Neural cell (in vitro differentiated cells): Measurements from ENCODE around the gene PEAR1. TPM values are rescaled to one million over a fixed set of nuclear protein-coding genes. Genes with fewer than 3 reads are reported as not detected.

ENCODE experiments used
- H2AFZ ChIP-seq: fragments of 200-600, 300-800 bp; sonication (generic), shearing (Covaris generic); 2 replicates; pipeline ENCODE4 v1.6.0; 2014; ENCODE audit warnings: low read depth, mild to moderate bottlenecking, antibody characterized with exemption, low read length, moderate library complexity
- H3F3A ChIP-seq: fragments of 200-600 bp; shearing (Covaris generic); 2 replicates; pipeline ENCODE4 v1.6.1; 2016; ENCODE audit warnings: mild to moderate bottlenecking, moderate library complexity, mixed read lengths, antibody characterized with exemption, low read length; ENCODE audit not compliant: insufficient read depth, poor library complexity, severe bottlenecking
- H3K27ac ChIP-seq: fragments of 200-600, 300-800 bp; sonication (generic), shearing (Covaris generic); 2 replicates; pipeline ENCODE4 v1.5.1; 2014; ENCODE audit warnings: mild to moderate bottlenecking, low read length, moderate library complexity
- H3K27me3 ChIP-seq: fragments of 300-800, 200-600 bp; sonication (generic), shearing (Covaris generic); 2 replicates; pipeline ENCODE4 v1.6.0; 2014; ENCODE audit warnings: mild to moderate bottlenecking, low read depth, low read length, moderate library complexity; ENCODE audit not compliant: insufficient read depth
- H3K36me3 ChIP-seq: fragments of 300-800, 200-600 bp; sonication (generic), shearing (Covaris generic); 2 replicates; pipeline ENCODE4 v1.5.1; 2014; ENCODE audit warnings: mild to moderate bottlenecking, antibody characterized with exemption, low read length, moderate library complexity; ENCODE audit not compliant: insufficient read depth
- H3K4me2 ChIP-seq: fragments of 300-800, 200-600 bp; sonication (generic), shearing (Covaris generic); 2 replicates; pipeline ENCODE4 v1.6.0; 2014; ENCODE audit warnings: mild to moderate bottlenecking, low read length
- H3K4me3 ChIP-seq: fragments of 300-800, 200-600 bp; sonication (generic), shearing (Covaris generic); 2 replicates; pipeline ENCODE4 v1.5.1; 2014; ENCODE audit warnings: mild to moderate bottlenecking, low read length, moderate library complexity
- H3K79me2 ChIP-seq: fragments of 200-600 bp; shearing (Covaris generic); replicated peaks from 2 replicates; pipeline ENCODE4 v1.6.0; 2014; ENCODE audit warnings: mild to moderate bottlenecking, low read length, moderate library complexity; ENCODE audit not compliant: insufficient read depth
- H3K9ac ChIP-seq: fragments of 300-800, 200-600 bp; sonication (generic), shearing (Covaris generic); 2 replicates; pipeline ENCODE4 v1.6.1; 2016; ENCODE audit warnings: mild to moderate bottlenecking, low read length, mixed read lengths
- H3K9me2 ChIP-seq: fragments of 200-600 bp; shearing (Covaris generic); 2 replicates; pipeline ENCODE4 v1.6.1; 2016; ENCODE audit warnings: mild to moderate bottlenecking, low read length, mixed read lengths; ENCODE audit not compliant: insufficient read depth
- H3K9me3 ChIP-seq: fragments of 200-600, 300-800 bp; sonication (generic), shearing (Covaris generic); 2 replicates; pipeline ENCODE4 v1.6.1; 2016; ENCODE audit warnings: mild to moderate bottlenecking, mixed run types, low read length, moderate library complexity, mixed read lengths
- H4K20me1 ChIP-seq: fragments of 200-600 bp; shearing (Covaris generic); 2 replicates; pipeline ENCODE4 v1.6.1; 2016; ENCODE audit warnings: mild to moderate bottlenecking, mixed run types; ENCODE audit not compliant: insufficient read depth
- EP300 ChIP-seq: fragments of 450-650 bp; conservative IDR thresholded peaks from 2 replicates; pipeline ENCODE4 v1.6.1; 2014; ENCODE audit warnings: antibody characterized with exemption, mild to moderate bottlenecking, moderate library complexity; ENCODE audit not compliant: poor library complexity, severe bottlenecking
- EZH2 ChIP-seq: fragments of 200-600, 300-800 bp; shearing (Covaris generic), sonication (generic); IDR thresholded peaks from 2 replicates; pipeline ENCODE4 v1.6.1; 2014; ENCODE audit warnings: antibody characterized with exemption, low read length, borderline replicate concordance, mild to moderate bottlenecking; ENCODE audit not compliant: insufficient read depth, poor library complexity, severe bottlenecking
- MXI1 ChIP-seq: fragments of 450-650 bp; conservative IDR thresholded peaks from 2 replicates; pipeline ENCODE4 v1.6.1; 2014; ENCODE audit warnings: antibody characterized with exemption, mild to moderate bottlenecking; ENCODE audit not compliant: poor library complexity, severe bottlenecking
- POLR2AphosphoS5 ChIP-seq: IDR thresholded peaks from 2 replicates; pipeline ENCODE4 v1.6.1; 2012
- RAD21 ChIP-seq: fragments of 450-650 bp; conservative IDR thresholded peaks from 2 replicates; pipeline ENCODE4 v1.6.1; 2014; ENCODE audit warnings: antibody characterized with exemption, mild to moderate bottlenecking, moderate library complexity
- SMC3 ChIP-seq: fragments of 450-650 bp; conservative IDR thresholded peaks from 2 replicates; pipeline ENCODE4 v1.6.1; 2014; ENCODE audit warnings: antibody characterized with exemption, mild to moderate bottlenecking, moderate library complexity; ENCODE audit not compliant: poor library complexity
- TAF1 ChIP-seq: IDR thresholded peaks from 2 replicates; pipeline ENCODE4 v1.6.1; 2012; ENCODE audit warnings: low read depth
- polyA plus RNA-seq: library from polyadenylated mRNA; depleted of rRNA; stranded (reverse); fragments of >200 nt; gene quantifications from 2 replicates; pipeline ENCODE4 v1.2.3, GENCODE V29; 2014
- TF ChIP-seq, protein P1 (sequence below): IDR thresholded peaks from 2 replicates; pipeline ENCODE4 v1.6.1; 2012; ENCODE audit warnings: borderline replicate concordance
- TF ChIP-seq, protein P2 (sequence below): fragments of 450-650 bp; IDR thresholded peaks from 2 replicates; pipeline ENCODE4 v1.5.1; 2014; ENCODE audit warnings: antibody characterized with exemption, mild to moderate bottlenecking, moderate library complexity; ENCODE audit not compliant: poor library complexity, severe bottlenecking

Gene PEAR1
- polyA plus RNA-seq, 1 donor from 2014 or later = not detected

DNA sequence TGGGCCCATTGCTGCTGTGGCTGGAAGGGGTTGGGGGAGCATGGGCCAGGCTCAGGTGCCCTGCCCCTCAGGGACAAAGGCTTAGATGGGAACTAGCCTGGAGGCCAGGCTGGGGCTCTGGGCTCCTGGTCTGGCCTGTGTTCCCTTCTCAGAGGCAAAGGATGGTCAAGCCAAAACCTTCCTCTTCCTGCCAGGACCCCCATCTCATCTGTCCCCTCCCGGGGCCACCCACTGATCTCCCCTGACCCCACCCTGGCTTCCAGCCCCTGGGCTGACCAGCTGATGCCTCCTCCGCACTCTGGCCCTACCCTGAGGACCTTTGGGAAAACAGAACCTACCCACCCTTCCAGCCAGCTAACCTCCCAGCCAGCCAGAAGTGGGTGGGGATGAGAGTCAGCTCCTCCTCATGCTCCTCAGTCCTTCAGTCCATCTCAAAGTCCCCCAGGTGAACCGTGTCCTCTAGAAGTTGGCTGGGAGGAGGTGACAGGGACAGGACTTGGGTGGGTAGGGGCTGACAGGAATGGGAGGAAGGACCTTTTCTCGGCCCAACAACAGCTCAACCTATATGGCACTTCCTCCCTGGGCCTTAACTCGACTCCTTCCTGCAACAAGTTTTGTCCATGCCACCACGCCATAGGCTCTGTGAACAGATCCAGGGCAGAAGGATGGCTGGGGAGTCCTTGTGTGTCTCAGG lies 7.5 kb downstream of the PEAR1 start:
- H3K27ac ChIP-seq = no peak overlapping the region
- H3K27me3 ChIP-seq = no peaks in the 10 kb centered on the region
- no peaks in the 10 kb centered on the region for H3K36me3 ChIP-seq
- no peaks in the 10 kb centered on the region for H4K20me1 ChIP-seq
- H3K4me3 ChIP-seq = no peak overlapping the region
- TF ChIP-seq, protein P1, sequence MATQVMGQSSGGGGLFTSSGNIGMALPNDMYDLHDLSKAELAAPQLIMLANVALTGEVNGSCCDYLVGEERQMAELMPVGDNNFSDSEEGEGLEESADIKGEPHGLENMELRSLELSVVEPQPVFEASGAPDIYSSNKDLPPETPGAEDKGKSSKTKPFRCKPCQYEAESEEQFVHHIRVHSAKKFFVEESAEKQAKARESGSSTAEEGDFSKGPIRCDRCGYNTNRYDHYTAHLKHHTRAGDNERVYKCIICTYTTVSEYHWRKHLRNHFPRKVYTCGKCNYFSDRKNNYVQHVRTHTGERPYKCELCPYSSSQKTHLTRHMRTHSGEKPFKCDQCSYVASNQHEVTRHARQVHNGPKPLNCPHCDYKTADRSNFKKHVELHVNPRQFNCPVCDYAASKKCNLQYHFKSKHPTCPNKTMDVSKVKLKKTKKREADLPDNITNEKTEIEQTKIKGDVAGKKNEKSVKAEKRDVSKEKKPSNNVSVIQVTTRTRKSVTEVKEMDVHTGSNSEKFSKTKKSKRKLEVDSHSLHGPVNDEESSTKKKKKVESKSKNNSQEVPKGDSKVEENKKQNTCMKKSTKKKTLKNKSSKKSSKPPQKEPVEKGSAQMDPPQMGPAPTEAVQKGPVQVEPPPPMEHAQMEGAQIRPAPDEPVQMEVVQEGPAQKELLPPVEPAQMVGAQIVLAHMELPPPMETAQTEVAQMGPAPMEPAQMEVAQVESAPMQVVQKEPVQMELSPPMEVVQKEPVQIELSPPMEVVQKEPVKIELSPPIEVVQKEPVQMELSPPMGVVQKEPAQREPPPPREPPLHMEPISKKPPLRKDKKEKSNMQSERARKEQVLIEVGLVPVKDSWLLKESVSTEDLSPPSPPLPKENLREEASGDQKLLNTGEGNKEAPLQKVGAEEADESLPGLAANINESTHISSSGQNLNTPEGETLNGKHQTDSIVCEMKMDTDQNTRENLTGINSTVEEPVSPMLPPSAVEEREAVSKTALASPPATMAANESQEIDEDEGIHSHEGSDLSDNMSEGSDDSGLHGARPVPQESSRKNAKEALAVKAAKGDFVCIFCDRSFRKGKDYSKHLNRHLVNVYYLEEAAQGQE = no peak
- TF ChIP-seq SMC3 = no peak
- TF ChIP-seq, protein P2, sequence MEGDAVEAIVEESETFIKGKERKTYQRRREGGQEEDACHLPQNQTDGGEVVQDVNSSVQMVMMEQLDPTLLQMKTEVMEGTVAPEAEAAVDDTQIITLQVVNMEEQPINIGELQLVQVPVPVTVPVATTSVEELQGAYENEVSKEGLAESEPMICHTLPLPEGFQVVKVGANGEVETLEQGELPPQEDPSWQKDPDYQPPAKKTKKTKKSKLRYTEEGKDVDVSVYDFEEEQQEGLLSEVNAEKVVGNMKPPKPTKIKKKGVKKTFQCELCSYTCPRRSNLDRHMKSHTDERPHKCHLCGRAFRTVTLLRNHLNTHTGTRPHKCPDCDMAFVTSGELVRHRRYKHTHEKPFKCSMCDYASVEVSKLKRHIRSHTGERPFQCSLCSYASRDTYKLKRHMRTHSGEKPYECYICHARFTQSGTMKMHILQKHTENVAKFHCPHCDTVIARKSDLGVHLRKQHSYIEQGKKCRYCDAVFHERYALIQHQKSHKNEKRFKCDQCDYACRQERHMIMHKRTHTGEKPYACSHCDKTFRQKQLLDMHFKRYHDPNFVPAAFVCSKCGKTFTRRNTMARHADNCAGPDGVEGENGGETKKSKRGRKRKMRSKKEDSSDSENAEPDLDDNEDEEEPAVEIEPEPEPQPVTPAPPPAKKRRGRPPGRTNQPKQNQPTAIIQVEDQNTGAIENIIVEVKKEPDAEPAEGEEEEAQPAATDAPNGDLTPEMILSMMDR = no peak
- no peak for TF ChIP-seq EZH2
- no peak for TF ChIP-seq TAF1
- no peak for TF ChIP-seq POLR2AphosphoS5
- no peak for TF ChIP-seq RAD21
- no peak for TF ChIP-seq MXI1
- TF ChIP-seq EP300 = no peak
- H3F3A ChIP-seq = no peaks in the 10 kb centered on the region
- H3K79me2 ChIP-seq = no peaks in the 10 kb centered on the region
- no peaks in the 10 kb centered on the region for H3K9me3 ChIP-seq
- no peak overlapping the region for H2AFZ ChIP-seq
- no peak overlapping the region for H3K4me2 ChIP-seq
- H3K9me2 ChIP-seq = no peaks in the 10 kb centered on the region
- H3K9ac ChIP-seq = no peak overlapping the region

DNA sequence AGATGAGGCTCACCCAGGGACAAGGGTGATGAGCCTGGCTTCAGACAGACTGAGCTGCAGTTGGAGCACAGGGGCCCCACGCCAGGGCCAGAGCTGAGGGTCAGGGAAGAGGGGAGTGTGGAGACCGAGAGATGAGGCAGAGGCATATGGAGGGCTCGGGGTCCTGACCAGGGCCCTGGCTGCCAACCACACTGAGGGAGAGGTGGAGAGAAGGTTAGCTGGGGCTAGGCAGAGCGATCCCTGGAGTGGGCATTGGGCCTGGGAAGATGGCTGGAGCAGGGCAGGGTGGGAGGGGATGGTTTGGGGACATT lies 8.0 kb downstream of the PEAR1 start:
- Histone ChIP-seq H4K20me1 (no peaks in the 10 kb centered on the region), H3K27ac (no peak overlapping the region), H3K9ac (no peak overlapping the region), H3K36me3 (no peaks in the 10 kb centered on the region), H3K9me2 (no peaks in the 10 kb centered on the region), H3F3A (no peaks in the 10 kb centered on the region), H3K4me2 (no peak overlapping the region), H3K9me3 (no peaks in the 10 kb centered on the region), H3K27me3 (no peaks in the 10 kb centered on the region), H2AFZ (no peak overlapping the region), H3K4me3 (no peak overlapping the region), H3K79me2 (no peaks in the 10 kb centered on the region)
- TF ChIP-seq EZH2 (no peak), RAD21 (no peak), POLR2AphosphoS5 (no peak), TAF1 (no peak), SMC3 (no peak), EP300 (no peak), MXI1 (no peak)
- TF ChIP-seq, protein P2 = no peak
- TF ChIP-seq, protein P1 = no peak
